H9 (cell line): ENCODE measurements around the gene PCDH9. TPM values are rescaled to one million over a fixed set of nuclear protein-coding genes. Genes with fewer than 3 reads are reported as not detected.

Experiments used
- DNase-seq: peaks from one replicate; pipeline ENCODE4 v3.0.0-alpha.2; 2017
- H2AFZ ChIP-seq: one replicate; pipeline ENCODE4 v1.6.1; 2013; ENCODE audit warnings: mild to moderate bottlenecking, low read length, control low read depth, moderate library complexity
- H2AK5ac ChIP-seq: 2 replicates; pipeline ENCODE4 v1.6.1; 2013; ENCODE audit warnings: low read length, control low read depth, mixed read lengths; ENCODE audit not compliant: insufficient read length
- H2BK120ac ChIP-seq: one replicate; pipeline ENCODE4 v1.6.1; 2013; ENCODE audit warnings: low read depth, mild to moderate bottlenecking, low read length, control low read depth, inconsistent platforms; ENCODE audit not compliant: poor library complexity, severe bottlenecking
- H2BK12ac ChIP-seq: 2 replicates; pipeline ENCODE4 v1.6.1; 2013; ENCODE audit warnings: low read length, control low read depth, mixed read lengths, low read depth; ENCODE audit not compliant: insufficient read length
- H2BK15ac ChIP-seq: 2 replicates; pipeline ENCODE4 v1.6.1; 2013; ENCODE audit warnings: low read depth, low read length, control low read depth
- H2BK20ac ChIP-seq: one replicate; pipeline ENCODE4 v1.6.1; 2013; ENCODE audit warnings: low read depth, mild to moderate bottlenecking, low read length, control low read depth, inconsistent platforms; ENCODE audit not compliant: poor library complexity, severe bottlenecking
- H2BK5ac ChIP-seq: 2 replicates; pipeline ENCODE4 v1.6.1; 2013; ENCODE audit warnings: low read length, control low read depth, mixed read lengths; ENCODE audit not compliant: insufficient read length
- H3K14ac ChIP-seq: 2 replicates; pipeline ENCODE4 v1.6.1; 2013; ENCODE audit warnings: low read length, control low read depth; ENCODE audit not compliant: insufficient read depth
- H3K18ac ChIP-seq: 2 replicates; pipeline ENCODE4 v1.6.1; 2013; ENCODE audit warnings: low read depth, mild to moderate bottlenecking, mixed read lengths, low read length, control low read depth; ENCODE audit not compliant: insufficient read length
- H3K23ac ChIP-seq: 2 replicates; pipeline ENCODE4 v1.6.1; 2013; ENCODE audit warnings: low read length, control low read depth, mixed read lengths, low read depth; ENCODE audit not compliant: insufficient read length
- H3K23me2 ChIP-seq: 2 replicates; pipeline ENCODE4 v1.6.1; 2013; ENCODE audit warnings: low read depth, mild to moderate bottlenecking, mixed read lengths, low read length, control low read depth; ENCODE audit not compliant: insufficient read length, poor library complexity, severe bottlenecking
- H3K27ac ChIP-seq: 2 replicates; pipeline ENCODE4 v1.5.1; 2013; ENCODE audit warnings: low read length, control low read depth, mixed read lengths, low read depth; ENCODE audit not compliant: insufficient read length
- H3K27me3 ChIP-seq: 2 replicates; pipeline ENCODE4 v1.6.1; 2013; ENCODE audit warnings: low read length, control low read depth, inconsistent platforms; ENCODE audit not compliant: insufficient read depth
- H3K4ac ChIP-seq: 2 replicates; pipeline ENCODE4 v1.6.1; 2013; ENCODE audit warnings: low read depth, mild to moderate bottlenecking, control low read depth, inconsistent platforms, low read length, moderate library complexity
- H3K4me1 ChIP-seq: 2 replicates; pipeline ENCODE4 v1.6.1; 2013; ENCODE audit warnings: low read length, control low read depth, inconsistent platforms; ENCODE audit not compliant: insufficient read depth
- H3K4me2 ChIP-seq: 2 replicates; pipeline ENCODE4 v1.6.1; 2013; ENCODE audit warnings: low read length, control low read depth, mixed read lengths; ENCODE audit not compliant: insufficient read length, insufficient read depth
- H3K56ac ChIP-seq: 2 replicates; pipeline ENCODE4 v1.6.1; 2013; ENCODE audit warnings: low read depth, mild to moderate bottlenecking, mixed read lengths, low read length, control low read depth; ENCODE audit not compliant: insufficient read length
- H3K79me1 ChIP-seq: 2 replicates; pipeline ENCODE4 v1.6.1; 2013; ENCODE audit warnings: low read depth, mild to moderate bottlenecking, moderate library complexity, low read length, control low read depth, inconsistent platforms; ENCODE audit not compliant: insufficient read depth, poor library complexity, severe bottlenecking
- H3K79me2 ChIP-seq: 2 replicates; pipeline ENCODE4 v1.6.1; 2013; ENCODE audit warnings: low read length, control low read depth, inconsistent platforms; ENCODE audit not compliant: insufficient read depth
- H3K9ac ChIP-seq: 2 replicates; pipeline ENCODE4 v1.6.1; 2013; ENCODE audit warnings: low read length, control low read depth, mixed read lengths; ENCODE audit not compliant: insufficient read length; ENCODE audit errors: extremely low read depth
- H3K9me3 ChIP-seq: one replicate; pipeline ENCODE4 v1.6.1; 2013; ENCODE audit warnings: low read depth, low read length, inconsistent platforms; ENCODE audit not compliant: control insufficient read depth
- H3T11ph ChIP-seq: one replicate; pipeline ENCODE4 v1.6.1; 2013; ENCODE audit warnings: mild to moderate bottlenecking, low read length, control low read depth, inconsistent platforms
- H4K20me1 ChIP-seq: one replicate; pipeline ENCODE4 v1.6.1; 2013; ENCODE audit not compliant: control insufficient read depth, insufficient read length, insufficient read depth
- H4K5ac ChIP-seq: 2 replicates; pipeline ENCODE4 v1.6.1; 2013; ENCODE audit warnings: low read depth, mild to moderate bottlenecking, mixed read lengths, low read length, control low read depth; ENCODE audit not compliant: insufficient read length
- H4K8ac ChIP-seq: replicated peaks from 2 replicates; pipeline ENCODE4 v1.6.1; 2013; ENCODE audit warnings: low read length, control low read depth, mixed read lengths, low read depth; ENCODE audit not compliant: insufficient read length
- H4K91ac ChIP-seq: 2 replicates; pipeline ENCODE4 v1.6.1; 2013; ENCODE audit warnings: low read depth, mild to moderate bottlenecking, moderate library complexity, mixed read lengths, low read length, control low read depth; ENCODE audit not compliant: insufficient read length
- H3K27ac Mint-ChIP-seq, 3 experiments: 2 replicates in 2 of 3; 3 replicates in 1 of 3; pipeline ENCODE4 v1.8.0; 2020 to 2021; ENCODE audit warnings: mixed read lengths in 3 of 3, mild to moderate bottlenecking in 1 of 3, moderate library complexity in 1 of 3
- H3K27me3 Mint-ChIP-seq: 2 replicates; pipeline ENCODE4 v1.8.0; 2021; ENCODE audit warnings: low read depth, mild to moderate bottlenecking, moderate library complexity, mixed read lengths
- H3K36me3 Mint-ChIP-seq, 3 experiments: 2 replicates in 2 of 3; 3 replicates in 1 of 3; pipeline ENCODE4 v1.8.0; 2020 to 2021; ENCODE audit warnings: low read depth in 3 of 3, mixed read lengths in 3 of 3; ENCODE audit not compliant: insufficient read depth in 1 of 3
- H3K4me1 Mint-ChIP-seq, 2 experiments: 2 replicates each; pipeline ENCODE4 v1.8.0; 2020; ENCODE audit warnings: mixed read lengths in 2 of 2
- H3K4me3 Mint-ChIP-seq, 2 experiments: 2 replicates in 1 of 2; 3 replicates in 1 of 2; pipeline ENCODE4 v1.8.0; 2020 to 2021; ENCODE audit warnings: mild to moderate bottlenecking in 2 of 2, mixed read lengths in 2 of 2, moderate library complexity in 1 of 2
- H3K9me3 Mint-ChIP-seq, 2 experiments: 2 replicates in 1 of 2; 3 replicates in 1 of 2; pipeline ENCODE4 v1.8.0; 2020; ENCODE audit warnings: mild to moderate bottlenecking in 2 of 2, mixed read lengths in 2 of 2, moderate library complexity in 1 of 2
- WGBS: extraction: QIAGEN DNeasy Blood & Tissue Kit; methylation state at CpG from one replicate; pipeline ENCODE4 v1.1.7; 2013; ENCODE audit warnings: missing lambda C conversion rate, low lambda C conversion rate, mixed read lengths; ENCODE audit not compliant: insufficient read length; ENCODE audit errors: extremely low coverage; 5-methylcytosine and 5-hydroxymethylcytosine counted together
- total RNA-seq: library from RNA; stranded (reverse); gene quantifications from 2 replicates; pipeline ENCODE4 v1.2.1, GENCODE V29; 2021
- TF ChIP-seq, protein P1 (sequence below): fragments of 200-600 bp; sonication (generic); conservative IDR thresholded peaks from 3 replicates; pipeline ENCODE4 v1.8.0; 2021; ENCODE audit warnings: antibody characterized with exemption, mild to moderate bottlenecking

Gene PCDH9
- total RNA-seq, 1 experiment from 2014 or later = 0.11 TPM

DNA sequence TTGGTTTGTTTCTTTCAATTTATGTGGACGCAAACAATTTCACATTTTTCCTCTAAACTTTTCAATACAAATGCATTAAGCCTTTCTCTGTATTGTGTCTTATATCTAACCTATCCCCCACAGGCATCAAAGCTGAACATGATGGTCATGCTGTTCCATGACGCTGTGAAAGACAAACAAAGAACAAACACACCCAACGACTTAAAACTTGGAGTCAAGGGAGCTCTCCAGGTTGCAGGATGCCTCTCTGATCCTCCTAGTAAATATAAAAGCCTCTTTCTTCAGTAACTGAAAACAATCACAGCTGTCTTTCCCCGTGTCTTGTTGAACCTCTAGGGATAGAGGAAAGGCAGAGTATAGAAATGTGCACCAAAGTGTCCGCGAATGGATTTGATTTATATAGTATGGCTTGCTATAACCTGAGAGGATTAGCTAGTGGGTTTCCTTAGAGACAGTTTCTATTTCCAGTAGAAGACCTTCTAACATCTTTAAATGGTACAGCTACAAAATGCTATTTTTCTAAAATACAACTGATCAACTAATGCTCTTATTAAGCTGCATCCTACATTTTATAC lies 43.1 kb downstream of the PCDH9 start:
- no peak overlapping the region for H3K4me3 Mint-ChIP-seq
- Histone ChIP-seq H2AFZ (no peak overlapping the region), H3K56ac (no peak overlapping the region), H3K23ac (no peak overlapping the region), H2BK20ac (no peak overlapping the region), H3K4me1 (no peaks in the 10 kb centered on the region), H3K79me1 (no peaks in the 10 kb centered on the region), H2BK120ac (no peak overlapping the region), H2BK12ac (no peak overlapping the region), H4K91ac (no peak overlapping the region), H2BK15ac (no peak overlapping the region), H2BK5ac (no peak overlapping the region), H4K5ac (no peak overlapping the region), H3K18ac (no peak overlapping the region), H3K27me3 (no peaks in the 10 kb centered on the region), H3K9ac (no peak overlapping the region), H4K8ac (no peak overlapping the region), H2AK5ac (no peak overlapping the region), H3K14ac (no peak overlapping the region), H3K4ac (no peak overlapping the region), H3K23me2 (no peaks in the 10 kb centered on the region), H3K27ac (no peak overlapping the region), H3K9me3 (no peaks in the 10 kb centered on the region), H3K4me2 (no peak overlapping the region), H4K20me1 (no peaks in the 10 kb centered on the region), H3T11ph (no peak overlapping the region), H3K79me2 (no peaks in the 10 kb centered on the region)
- DNase-seq = no peak
- WGBS = no CpG with 5 or more reads among the region's 6 CpGs
- H3K4me1 Mint-ChIP-seq = peaks cover 6 to 12% of the 10 kb centered on the region in 2 experiments
- peaks cover 6% of the 10 kb centered on the region for H3K27me3 Mint-ChIP-seq
- H3K36me3 Mint-ChIP-seq = no peaks in the 10 kb centered on the region
- no peak overlapping the region for H3K27ac Mint-ChIP-seq
- TF ChIP-seq, protein P1, sequence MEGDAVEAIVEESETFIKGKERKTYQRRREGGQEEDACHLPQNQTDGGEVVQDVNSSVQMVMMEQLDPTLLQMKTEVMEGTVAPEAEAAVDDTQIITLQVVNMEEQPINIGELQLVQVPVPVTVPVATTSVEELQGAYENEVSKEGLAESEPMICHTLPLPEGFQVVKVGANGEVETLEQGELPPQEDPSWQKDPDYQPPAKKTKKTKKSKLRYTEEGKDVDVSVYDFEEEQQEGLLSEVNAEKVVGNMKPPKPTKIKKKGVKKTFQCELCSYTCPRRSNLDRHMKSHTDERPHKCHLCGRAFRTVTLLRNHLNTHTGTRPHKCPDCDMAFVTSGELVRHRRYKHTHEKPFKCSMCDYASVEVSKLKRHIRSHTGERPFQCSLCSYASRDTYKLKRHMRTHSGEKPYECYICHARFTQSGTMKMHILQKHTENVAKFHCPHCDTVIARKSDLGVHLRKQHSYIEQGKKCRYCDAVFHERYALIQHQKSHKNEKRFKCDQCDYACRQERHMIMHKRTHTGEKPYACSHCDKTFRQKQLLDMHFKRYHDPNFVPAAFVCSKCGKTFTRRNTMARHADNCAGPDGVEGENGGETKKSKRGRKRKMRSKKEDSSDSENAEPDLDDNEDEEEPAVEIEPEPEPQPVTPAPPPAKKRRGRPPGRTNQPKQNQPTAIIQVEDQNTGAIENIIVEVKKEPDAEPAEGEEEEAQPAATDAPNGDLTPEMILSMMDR = no peak
- no peaks in the 10 kb centered on the region for H3K9me3 Mint-ChIP-seq
